NCI-H187 treated with DMSO at 0.1 percent for 48 hours (cell line): ENCODE data around the gene UPB1.
"Not testable (repeated sequence)": the region's sequence is repeated elsewhere in the genome, so short reads cannot be mapped to it uniquely, and the experiment has no call there.

Experiments
- DNase-seq: peaks from one replicate; lab custom pipeline; 2025; lab: John Stamatoyannopoulos, UW

The UPB1 gene

GRCh38 chr22:24504956-24505736, 10.0 kb downstream of the UPB1 start:
- no peak for DNase-seq

GRCh38 chr22:24506802-24507438, 11.8 kb downstream of the UPB1 start:
- DNase-seq: peak; percentile 69

- DNase-seq: no peak
Observed at GRCh38 chr22:24507716-24508115, 12.6 kb downstream of the UPB1 start.

- no peak for DNase-seq
Observed at GRCh38 chr22:24510637-24511625, 15.8 kb downstream of the UPB1 start.

GRCh38 chr22:24512043-24512442, 16.9 kb downstream of the UPB1 start:
- no peak for DNase-seq

- no peak for DNase-seq
Observed at GRCh38 chr22:24513378-24514240, 18.5 kb downstream of the UPB1 start.

- no peak for DNase-seq
Observed at GRCh38 chr22:24514241-24515026, 19.3 kb downstream of the UPB1 start.

- no peak for DNase-seq
Observed at GRCh38 chr22:24515027-24515338, 19.9 kb downstream of the UPB1 start.

- DNase-seq: no peak
Observed at GRCh38 chr22:24516301-24516737, 21.2 kb downstream of the UPB1 start.

- DNase-seq: no peak
Observed at GRCh38 chr22:24517446-24517845, 22.3 kb downstream of the UPB1 start.

GRCh38 chr22:24518228-24518627, 23.1 kb downstream of the UPB1 start:
- no peak for DNase-seq

GRCh38 chr22:24518771-24519485, 23.8 kb downstream of the UPB1 start:
- DNase-seq: no peak

GRCh38 chr22:24519496-24519895, 24.4 kb downstream of the UPB1 start:
- no peak for DNase-seq

GRCh38 chr22:24521791-24522245, 26.7 kb downstream of the UPB1 start:
- no peak for DNase-seq

GRCh38 chr22:24523873-24524272, 28.7 kb downstream of the UPB1 start:
- DNase-seq: no peak

GRCh38 chr22:24525416-24526037, 30.4 kb downstream of the UPB1 start:
- peak; percentile 19 for DNase-seq

GRCh38 chr22:24526191-24526590, 31.1 kb downstream of the UPB1 start:
- DNase-seq: no peak

- DNase-seq: no peak
Observed at GRCh38 chr22:24529898-24530297, 34.8 kb downstream of the UPB1 start.

- DNase-seq: not testable (repeated sequence)
Observed at GRCh38 chr22:24530968-24531367, 35.8 kb downstream of the UPB1 start.
